ENCODE measurements around the gene LPIN3.

DNA sequence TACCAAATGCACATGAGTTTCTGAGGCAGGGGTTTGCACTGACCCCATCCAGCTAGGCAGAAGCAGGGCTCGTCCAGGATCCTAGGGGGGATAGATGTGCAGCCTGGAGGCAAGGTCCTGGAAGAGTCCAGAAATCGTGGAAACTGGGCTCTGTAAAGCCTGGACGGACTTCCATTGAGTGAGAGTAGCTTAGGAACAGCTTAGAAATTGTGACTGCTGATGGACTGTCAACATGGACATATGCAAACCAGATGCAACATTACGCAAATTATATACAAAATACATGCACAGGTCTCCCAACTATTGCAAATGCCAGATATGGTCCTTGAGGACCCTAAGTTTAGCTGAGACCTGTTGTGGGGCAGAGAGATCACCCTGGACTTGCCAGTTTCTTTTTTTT lies 30.8 kb downstream of the LPIN3 start:
- TF ChIP-seq CTCF (conservative IDR thresholded peaks at IDR 0.05; ENCODE audit: low read depth, low read length) (no peak), EZH2 (IDR thresholded peaks at IDR 0.05; ENCODE audit: low read length, unreplicated experiment) (no peak)

All from PC-3 (cell line).